Measurements from ENCODE around the gene TMBIM6. TPM values are rescaled to one million over a fixed set of nuclear protein-coding genes. Genes with fewer than 3 reads are reported as not detected.
"Not testable (repeated sequence)": the region's sequence is repeated elsewhere in the genome, so short reads cannot be mapped to it uniquely, and the experiment has no call there.

TMBIM6 gene
- total and polyA plus RNA-seq, 4 donors = 443 to 601 (median 527) TPM

DNA sequence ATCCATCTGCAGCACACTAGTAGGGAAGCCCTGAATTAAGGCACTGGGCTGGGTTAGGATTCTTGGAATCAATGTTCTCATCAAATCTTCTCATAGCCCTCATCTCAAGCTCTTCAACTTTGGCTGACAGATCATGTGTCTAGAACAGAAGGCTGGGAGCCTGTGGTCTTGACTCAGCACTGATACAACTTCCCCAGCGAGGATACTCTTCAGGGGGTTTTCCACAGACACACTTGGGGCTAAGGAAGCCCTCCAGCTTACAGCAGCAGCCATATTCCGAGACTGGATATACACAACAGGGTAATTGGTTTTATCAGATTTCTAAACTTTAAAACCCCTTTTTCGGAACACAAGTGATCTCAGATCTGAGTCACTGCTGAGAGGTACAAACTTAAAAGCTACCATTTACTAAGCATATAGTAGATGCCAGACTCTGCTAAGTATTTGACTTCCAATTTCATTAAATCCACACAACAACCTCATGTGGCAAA lies 37.7 kb upstream of the TMBIM6 start:
- 100% methylated on average over 1 of the region's 3 CpGs for WGBS (ENCODE audit: insufficient coverage)
- no peak overlapping the region for H3K27ac ChIP-seq (ENCODE audit: low read depth, low read length)
- no peak overlapping the region for H3K4me3 ChIP-seq (ENCODE audit: low read depth, low read length)

DNA sequence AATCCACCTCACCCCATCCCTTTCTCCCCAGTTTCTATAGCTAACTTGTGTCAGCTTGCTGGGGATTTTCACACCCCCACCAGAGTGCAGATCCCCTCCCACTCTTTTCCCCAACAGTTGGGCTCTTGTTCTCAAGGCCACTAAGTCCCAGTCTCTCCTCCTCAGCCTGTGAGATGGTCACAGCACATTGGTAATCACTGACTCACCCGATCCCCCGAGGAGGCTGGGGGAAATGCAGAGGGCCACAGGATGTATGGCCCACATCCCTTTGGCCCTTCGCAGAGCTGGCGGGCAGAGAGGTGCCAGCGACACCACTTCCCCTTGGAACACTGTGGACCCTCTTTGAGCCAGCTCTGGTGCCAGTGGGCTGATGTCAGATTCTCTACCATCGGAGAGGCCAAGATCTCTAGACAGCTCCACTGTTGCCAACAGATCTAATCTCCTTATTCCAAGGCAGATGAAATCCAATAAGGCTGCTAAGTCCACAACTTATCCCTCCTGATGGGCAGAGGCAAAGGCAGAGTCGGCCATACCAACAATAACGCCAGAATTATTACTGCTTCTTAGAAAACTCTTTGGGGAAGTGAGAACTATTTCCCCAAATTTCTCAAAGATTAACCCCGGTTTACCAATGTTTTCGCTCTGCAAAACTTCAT lies 35.8 kb upstream of the TMBIM6 start:
- DNase-seq (ENCODE audit: low read depth in 4 of 6, low spot score in 6 of 6) = peak in 2 of 6 donors; percentile 30 to 53
- WGBS (ENCODE audit: insufficient coverage) = 52% methylated on average over 9 of the region's 10 CpGs
- Histone ChIP-seq H3K4me1 (ENCODE audit: control insufficient read depth, insufficient read depth, low read length) (peaks cover 20% of the 10 kb centered on the region), H3K36me3 (ENCODE audit: control insufficient read depth, insufficient read depth, low read length) (no peaks in the 10 kb centered on the region), H3K4me3 (ENCODE audit: low read depth, low read length) (peak overlapping the region; percentile 76), H3K27ac (ENCODE audit: low read depth, low read length) (peak overlapping the region; percentile 88), H3K27me3 (ENCODE audit: control insufficient read depth, insufficient read depth, low read length) (peaks cover 3% of the 10 kb centered on the region), H3K9me3 (ENCODE audit: control insufficient read depth, insufficient read depth, low read length) (no peaks in the 10 kb centered on the region)

More for the DNA sequence above, 37.7 kb upstream of the TMBIM6 start:
- DNase-seq (ENCODE audit: low read depth in 4 of 6, low spot score in 6 of 6) = no peak
- Histone ChIP-seq H3K36me3 (ENCODE audit: control insufficient read depth, insufficient read depth, low read length) (peaks cover 3% of the 10 kb centered on the region), H3K4me1 (ENCODE audit: control insufficient read depth, insufficient read depth, low read length) (peaks cover 27% of the 10 kb centered on the region), H3K9me3 (ENCODE audit: control insufficient read depth, insufficient read depth, low read length) (no peaks in the 10 kb centered on the region), H3K27me3 (ENCODE audit: control insufficient read depth, insufficient read depth, low read length) (no peaks in the 10 kb centered on the region)

DNA sequence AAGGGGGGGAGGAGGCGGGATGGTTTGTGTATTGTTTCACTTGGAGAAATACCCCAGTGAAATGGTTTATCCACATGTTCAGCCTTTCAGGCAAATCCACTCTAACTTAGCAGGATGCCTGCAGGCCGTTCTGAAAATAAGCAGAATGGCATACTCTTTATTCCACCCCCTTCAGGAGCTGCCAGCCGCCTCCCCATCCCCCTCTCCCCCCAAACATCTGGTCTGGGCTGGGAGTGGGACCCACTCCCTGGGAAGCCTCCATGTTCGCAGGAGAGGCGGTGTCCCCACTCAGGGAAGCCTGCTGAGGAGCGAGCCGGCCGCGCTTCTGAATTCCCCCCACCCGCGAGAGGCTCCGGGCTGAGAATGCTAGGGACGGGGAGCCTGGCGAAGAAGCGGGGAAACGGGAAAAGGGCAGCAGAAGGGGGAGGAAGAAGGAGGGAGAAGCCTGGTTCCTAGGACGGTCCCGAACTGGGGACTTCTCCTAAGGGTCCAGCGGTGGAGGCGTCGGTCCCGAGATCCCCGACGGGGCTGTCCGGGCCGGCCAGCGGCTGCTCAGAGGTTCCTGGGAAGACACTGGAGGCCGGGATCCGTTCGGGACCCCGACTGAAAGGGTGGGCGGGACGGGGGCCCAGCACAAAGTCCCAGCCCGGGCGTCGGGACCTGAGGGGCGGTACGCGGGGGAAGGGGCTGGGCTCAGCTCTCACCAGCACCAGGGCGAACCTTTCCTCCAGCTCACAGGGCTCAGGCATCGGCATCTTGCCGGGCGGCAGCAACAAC lies 34.8 kb upstream of the TMBIM6 start:
- no peaks in the 10 kb centered on the region for H3K9me3 ChIP-seq (ENCODE audit: control insufficient read depth, insufficient read depth, low read length)
- H3K4me3 ChIP-seq (ENCODE audit: low read depth, low read length) = peak overlapping the region; percentile 76
- under 1% methylated on average over 37 of the region's 43 CpGs for WGBS (ENCODE audit: insufficient coverage)
- H3K27me3 ChIP-seq (ENCODE audit: control insufficient read depth, insufficient read depth, low read length) = peaks cover 3% of the 10 kb centered on the region
- peak overlapping the region; percentile 88 for H3K27ac ChIP-seq (ENCODE audit: low read depth, low read length)
- peak in 3 of 6 donors; percentile 23 to 67 (median 54) for DNase-seq (ENCODE audit: low read depth in 4 of 6, low spot score in 6 of 6)
- no peaks in the 10 kb centered on the region for H3K36me3 ChIP-seq (ENCODE audit: control insufficient read depth, insufficient read depth, low read length)
- H3K4me1 ChIP-seq (ENCODE audit: control insufficient read depth, insufficient read depth, low read length) = peaks cover 20% of the 10 kb centered on the region

DNA sequence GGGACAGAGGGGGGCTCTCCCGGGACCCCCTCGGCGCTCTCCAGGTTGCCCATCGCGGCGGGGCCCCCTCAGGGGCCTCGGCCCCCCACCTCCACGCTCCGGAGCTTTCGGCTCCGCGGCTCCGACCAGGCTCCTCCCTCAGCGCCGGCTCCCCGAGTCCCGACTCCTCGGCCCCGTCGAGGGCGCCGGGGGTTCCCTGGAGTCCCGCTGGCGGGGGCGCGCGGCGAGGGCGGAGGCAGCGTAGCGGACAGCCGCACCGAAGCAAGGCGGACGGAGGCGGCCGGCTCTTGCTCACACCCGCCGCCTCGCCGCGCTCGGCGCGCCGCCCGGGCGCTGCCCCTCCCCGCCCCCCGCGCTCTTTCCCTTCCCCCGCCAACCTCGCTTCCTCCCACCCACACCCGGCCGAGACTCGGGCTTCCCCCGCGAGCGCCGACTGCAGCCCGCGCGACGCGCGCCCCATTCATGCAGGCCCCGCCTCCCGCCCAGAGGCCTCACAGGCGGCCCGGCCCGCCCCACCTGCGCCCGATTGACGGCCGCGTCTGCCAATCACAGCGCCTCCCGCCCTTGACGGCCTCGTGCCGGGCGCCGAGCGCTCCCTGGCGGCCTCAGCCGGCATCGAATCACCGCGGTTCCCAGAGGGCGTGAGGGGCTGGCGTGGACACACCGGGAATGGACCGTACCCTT lies 34.1 kb upstream of the TMBIM6 start, which contains the start of gene FMNL3:
TSS of gene FMNL3 (minus strand) at position 278 of the 684 bp plus-strand sequence. CDS start at position 53, 225 bp downstream.
- Histone ChIP-seq H3K4me3 (ENCODE audit: low read depth, low read length) (peak within 1 kb of the TSS; percentile 76), H3K4me1 (ENCODE audit: control insufficient read depth, insufficient read depth, low read length) (peaks cover 20% of the 10 kb centered on the region), H3K27me3 (ENCODE audit: control insufficient read depth, insufficient read depth, low read length) (peaks cover 3% of the 10 kb centered on the region), H3K9me3 (ENCODE audit: control insufficient read depth, insufficient read depth, low read length) (no peaks in the 10 kb centered on the region), H3K27ac (ENCODE audit: low read depth, low read length) (peak within 1 kb of the TSS; percentile 88), H3K36me3 (ENCODE audit: control insufficient read depth, insufficient read depth, low read length) (no peaks in the 10 kb centered on the region)
- DNase-seq (ENCODE audit: low read depth in 4 of 6, low spot score in 6 of 6) = peak; percentile 85 to 99 (median 92)
- under 1% methylated on average over 75 of the region's 93 CpGs for WGBS (ENCODE audit: insufficient coverage)

DNA sequence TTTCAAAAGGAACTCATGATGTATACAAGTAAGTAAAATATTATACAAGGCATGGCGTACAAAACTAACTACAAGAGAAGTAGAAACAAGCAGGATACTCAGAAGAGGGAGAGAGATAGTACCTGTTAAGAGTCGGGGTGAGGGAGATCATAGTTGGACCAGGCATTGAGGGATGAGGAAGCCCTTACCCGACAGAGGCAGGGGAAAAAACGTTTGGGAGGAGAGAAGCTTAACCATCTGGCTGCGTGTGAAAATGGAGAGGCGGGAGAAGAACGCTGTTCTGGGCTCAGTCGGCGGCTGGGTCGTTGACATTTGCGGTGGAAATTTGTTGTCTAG lies 33.6 kb upstream of the TMBIM6 start:
- Histone ChIP-seq H3K4me1 (ENCODE audit: control insufficient read depth, insufficient read depth, low read length) (peaks cover 20% of the 10 kb centered on the region), H3K4me3 (ENCODE audit: low read depth, low read length) (no peak overlapping the region), H3K27ac (ENCODE audit: low read depth, low read length) (no peak overlapping the region), H3K27me3 (ENCODE audit: control insufficient read depth, insufficient read depth, low read length) (peaks cover 3% of the 10 kb centered on the region), H3K9me3 (ENCODE audit: control insufficient read depth, insufficient read depth, low read length) (no peaks in the 10 kb centered on the region), H3K36me3 (ENCODE audit: control insufficient read depth, insufficient read depth, low read length) (no peaks in the 10 kb centered on the region)
- no peak for DNase-seq (ENCODE audit: low read depth in 4 of 6, low spot score in 6 of 6)
- 66% methylated on average over 9 of the region's 11 CpGs for WGBS (ENCODE audit: insufficient coverage)

- DNase-seq (ENCODE audit: low read depth in 4 of 6, low spot score in 6 of 6) = no peak
- peaks cover 3% of the 10 kb centered on the region for H3K27me3 ChIP-seq (ENCODE audit: control insufficient read depth, insufficient read depth, low read length)
- no peaks in the 10 kb centered on the region for H3K36me3 ChIP-seq (ENCODE audit: control insufficient read depth, insufficient read depth, low read length)
- H3K27ac ChIP-seq (ENCODE audit: low read depth, low read length) = no peak overlapping the region
- peaks cover 20% of the 10 kb centered on the region for H3K4me1 ChIP-seq (ENCODE audit: control insufficient read depth, insufficient read depth, low read length)
- H3K4me3 ChIP-seq (ENCODE audit: low read depth, low read length) = no peak overlapping the region
- no peaks in the 10 kb centered on the region for H3K9me3 ChIP-seq (ENCODE audit: control insufficient read depth, insufficient read depth, low read length)
- WGBS (ENCODE audit: insufficient coverage) = 60% methylated on average over 2 of the region's 3 CpGs
Observed at GRCh38 chr12:49708851-49709250, 32.5 kb upstream of the TMBIM6 start.

DNA sequence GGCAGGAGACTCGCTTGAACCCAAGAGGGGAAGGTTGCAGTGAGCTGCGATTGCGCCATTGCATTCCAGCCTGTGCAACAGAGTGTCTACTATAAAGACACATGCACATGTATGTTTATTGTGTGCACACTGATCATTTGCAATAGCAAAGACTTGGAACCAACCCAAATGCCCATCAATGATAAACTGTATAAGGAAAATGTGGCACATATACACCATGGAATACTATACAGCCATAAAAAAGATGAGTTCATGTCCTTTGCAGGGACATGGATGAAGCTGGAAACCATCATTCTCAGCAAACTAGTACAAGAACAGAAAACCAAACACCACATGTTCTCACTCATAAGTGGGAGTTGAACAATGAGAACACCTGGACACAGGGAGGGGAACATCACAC lies 27.4 kb upstream of the TMBIM6 start:
- H3K27ac ChIP-seq (ENCODE audit: low read depth, low read length); DNase-seq (ENCODE audit: low read depth in 4 of 6, low spot score in 6 of 6); H3K9me3 ChIP-seq (ENCODE audit: control insufficient read depth, insufficient read depth, low read length); H3K36me3 ChIP-seq (ENCODE audit: control insufficient read depth, insufficient read depth, low read length); H3K4me3 ChIP-seq (ENCODE audit: low read depth, low read length); H3K4me1 ChIP-seq (ENCODE audit: control insufficient read depth, insufficient read depth, low read length); H3K27me3 ChIP-seq (ENCODE audit: control insufficient read depth, insufficient read depth, low read length): not testable (repeated sequence)
- WGBS (ENCODE audit: insufficient coverage) = 100% methylated on average over 1 of the region's 3 CpGs

DNA sequence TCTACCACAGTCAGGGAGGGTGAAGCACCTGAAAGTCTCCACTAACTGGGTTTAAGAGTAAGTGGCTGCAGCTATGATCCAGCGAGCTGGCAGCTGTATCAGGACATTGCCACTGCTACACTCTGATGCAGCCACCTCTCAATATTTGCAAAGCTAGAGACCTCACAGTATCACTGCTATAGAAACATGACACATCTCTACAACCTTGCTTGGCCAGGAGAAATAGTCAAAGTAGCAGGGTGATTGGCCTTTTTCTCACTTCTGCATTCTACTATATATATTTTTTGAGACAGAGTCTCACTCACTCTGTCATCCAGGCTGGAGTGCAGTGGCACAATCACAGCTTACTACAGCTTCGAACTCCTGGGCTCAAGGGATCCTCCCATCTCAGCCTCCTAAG lies 24.8 kb upstream of the TMBIM6 start:
- H3K4me1 ChIP-seq (ENCODE audit: control insufficient read depth, insufficient read depth, low read length) = no peaks in the 10 kb centered on the region
- no peaks in the 10 kb centered on the region for H3K36me3 ChIP-seq (ENCODE audit: control insufficient read depth, insufficient read depth, low read length)
- no peak overlapping the region for H3K4me3 ChIP-seq (ENCODE audit: low read depth, low read length)
- H3K9me3 ChIP-seq (ENCODE audit: control insufficient read depth, insufficient read depth, low read length) = no peaks in the 10 kb centered on the region
- no peak for DNase-seq (ENCODE audit: low read depth in 4 of 6, low spot score in 6 of 6)
- 57% methylated on average over 1 of the region's 2 CpGs for WGBS (ENCODE audit: insufficient coverage)
- H3K27me3 ChIP-seq (ENCODE audit: control insufficient read depth, insufficient read depth, low read length) = no peaks in the 10 kb centered on the region
- H3K27ac ChIP-seq (ENCODE audit: low read depth, low read length) = no peak overlapping the region

DNA sequence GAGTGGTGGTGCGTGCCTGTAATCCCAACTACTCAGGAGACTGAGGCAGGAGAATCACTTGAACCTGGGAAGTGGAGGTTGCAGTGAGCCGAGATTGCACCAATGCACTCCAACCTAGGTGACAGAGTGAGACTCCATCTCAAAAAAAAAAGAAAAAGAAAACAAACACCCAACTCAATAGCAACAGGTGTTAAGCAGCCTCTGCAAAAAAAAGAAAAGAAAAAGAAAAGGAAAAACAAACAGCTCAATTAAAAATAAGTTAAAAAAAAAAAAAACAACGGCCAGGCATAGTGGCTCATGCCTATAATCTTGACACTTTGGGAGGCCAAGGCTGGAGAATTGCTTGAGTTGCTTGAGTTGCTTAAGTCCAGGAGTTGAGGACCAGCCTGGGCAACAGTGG lies 23.6 kb upstream of the TMBIM6 start:
- H3K4me3 ChIP-seq (ENCODE audit: low read depth, low read length); H3K4me1 ChIP-seq (ENCODE audit: control insufficient read depth, insufficient read depth, low read length); H3K27me3 ChIP-seq (ENCODE audit: control insufficient read depth, insufficient read depth, low read length); H3K27ac ChIP-seq (ENCODE audit: low read depth, low read length); DNase-seq (ENCODE audit: low read depth in 4 of 6, low spot score in 6 of 6); H3K9me3 ChIP-seq (ENCODE audit: control insufficient read depth, insufficient read depth, low read length); H3K36me3 ChIP-seq (ENCODE audit: control insufficient read depth, insufficient read depth, low read length): not testable (repeated sequence)
- no CpG with 5 or more reads among the region's 3 CpGs for WGBS (ENCODE audit: insufficient coverage)
